HG03378 (cell line): Measurements from ENCODE around the gene LIPH.
"Not testable (repeated sequence)": the region's sequence is repeated elsewhere in the genome, so short reads cannot be mapped to it uniquely, and the experiment has no call there.

ENCODE experiments used
- ATAC-seq: cut with Tn5 transposase; IDR thresholded peaks from one replicate; pipeline ENCODE4 v1.9.1; 2021; ENCODE audit warnings: mild to moderate bottlenecking, moderate library complexity; ENCODE audit not compliant: unreplicated experiment

The LIPH gene

DNA sequence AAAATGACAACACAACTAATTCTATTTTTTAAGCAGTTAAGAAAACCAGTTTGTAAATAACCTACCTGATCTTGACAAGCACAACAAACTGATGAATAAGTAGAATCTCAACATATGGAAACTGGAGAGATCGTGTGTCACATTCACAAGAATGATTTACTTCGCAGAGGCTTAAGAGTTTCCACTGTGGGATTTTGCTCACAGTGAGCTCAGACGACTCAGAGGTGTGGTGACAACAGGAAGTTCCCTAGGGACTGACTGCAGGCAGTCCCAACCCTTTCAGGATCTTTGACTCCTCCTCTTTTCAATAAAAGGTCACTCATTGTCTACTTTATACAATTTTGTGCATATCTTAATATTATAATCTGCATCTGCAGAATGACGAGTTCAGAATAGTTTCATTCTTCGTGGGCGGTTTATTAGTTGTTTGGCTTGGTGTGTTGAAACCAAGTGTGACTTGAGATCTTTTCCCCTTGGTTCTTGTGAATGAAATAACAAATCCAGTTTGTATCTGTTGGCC is at the start of gene LIPH:
TSS of gene LIPH (minus strand) at position 231 of the 520 bp plus-strand sequence. CDS start at position 114, 117 bp downstream.
- ATAC-seq, result peak; percentile 67

DNA sequence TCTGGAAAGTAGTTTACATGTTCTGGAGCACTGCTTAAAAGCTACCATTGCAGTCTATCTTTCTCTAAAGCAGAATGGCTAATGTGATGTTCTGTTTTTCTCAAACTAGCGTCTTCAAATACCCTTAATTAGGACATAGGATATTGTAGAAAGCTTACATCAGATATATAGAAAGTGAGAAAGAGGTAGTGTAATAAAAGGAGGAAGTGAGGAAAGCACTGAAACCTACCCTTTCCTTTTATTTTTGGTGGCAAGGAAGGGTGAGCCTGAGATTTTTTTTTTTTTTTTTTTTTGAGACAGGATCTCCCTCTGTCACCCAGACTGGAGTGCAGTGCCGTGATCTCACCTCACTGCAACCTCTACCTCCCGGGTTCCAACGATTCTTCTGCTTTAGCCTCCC is 43.1 kb upstream of the LIPH start:
- ATAC-seq, result peak; percentile 60

DNA sequence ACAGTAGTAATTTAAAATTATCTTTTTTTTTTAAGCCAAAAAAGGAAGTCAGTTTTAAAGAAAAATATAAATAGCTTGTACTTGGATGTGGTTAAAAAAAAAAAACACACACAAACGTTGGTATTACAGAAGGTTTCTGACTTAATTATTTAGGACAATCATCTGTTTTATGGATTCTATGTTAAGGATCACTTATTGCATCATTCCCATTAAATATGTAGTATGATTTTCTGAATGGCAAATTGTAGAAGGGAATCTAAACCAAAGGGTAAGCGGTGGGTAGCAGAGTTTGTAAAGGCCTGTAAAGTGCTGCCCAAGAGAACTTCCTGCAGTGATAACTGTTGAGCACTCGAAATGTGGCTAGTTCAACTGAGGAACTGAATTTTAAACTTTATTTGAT is 41.7 kb upstream of the LIPH start:
- no peak for ATAC-seq

DNA sequence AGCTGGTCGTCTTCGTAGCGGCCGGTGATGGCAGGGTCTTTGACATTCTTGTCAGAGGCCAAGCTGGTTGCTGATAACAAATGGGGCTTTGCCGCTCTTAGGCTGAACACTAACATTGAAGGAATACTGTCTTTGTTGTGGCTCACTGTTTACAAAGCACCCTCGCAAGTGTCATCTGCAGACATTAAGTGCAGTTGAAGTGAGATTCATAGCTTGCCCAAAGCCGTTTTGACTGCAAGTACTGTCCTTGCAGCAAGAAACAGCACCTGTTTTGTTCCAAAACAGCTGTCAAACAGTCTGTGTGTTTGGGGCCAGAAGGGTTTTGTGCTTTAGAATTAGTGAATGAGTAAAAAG is 34.3 kb upstream of the LIPH start:
- ATAC-seq, result no peak

DNA sequence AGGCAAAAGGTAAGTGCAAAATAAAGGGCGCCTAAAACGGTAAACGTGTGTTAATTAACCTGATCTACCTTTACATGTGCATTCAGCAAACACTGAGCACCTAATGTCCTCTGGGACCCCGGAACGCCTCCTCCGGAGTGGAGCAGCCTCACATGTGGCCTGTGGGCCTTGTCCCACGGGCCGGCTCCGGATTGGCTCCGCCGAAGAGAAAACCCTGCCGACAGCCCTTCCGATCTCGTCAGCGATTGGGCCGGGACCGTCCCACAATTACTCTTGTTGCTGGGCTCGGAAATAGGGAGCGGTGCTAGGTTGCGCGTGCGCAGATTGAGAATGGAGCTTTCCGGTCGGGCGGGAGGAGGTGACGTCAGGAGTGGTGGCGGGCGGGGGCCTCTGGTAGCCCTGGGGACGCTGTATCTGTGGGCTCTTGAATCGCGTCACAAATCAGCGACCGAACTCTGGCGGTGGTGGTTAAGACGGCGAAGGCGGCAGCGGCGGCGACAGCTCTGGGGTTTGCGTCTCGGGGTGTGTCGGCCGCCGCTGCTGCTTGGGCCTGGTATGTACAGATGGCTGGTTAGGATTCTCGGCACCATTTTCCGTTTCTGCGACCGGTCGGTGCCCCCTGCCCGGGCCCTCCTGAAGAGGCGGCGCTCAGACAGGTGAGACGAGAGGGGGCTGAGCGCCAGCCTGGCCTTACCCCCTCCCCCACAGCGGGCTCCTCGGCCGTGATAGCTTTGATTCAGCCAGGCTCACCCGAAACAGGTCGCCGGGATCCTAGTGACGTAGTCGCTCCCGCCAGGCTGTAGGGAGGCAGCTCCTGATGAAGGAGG is 33.7 kb upstream of the LIPH start, which contains the start of gene SENP2:
TSS of gene SENP2 (plus strand) at position 437 of the 827 bp plus-strand sequence. CDS start at position 556, 119 bp downstream.
- peak; percentile 95 for ATAC-seq

DNA sequence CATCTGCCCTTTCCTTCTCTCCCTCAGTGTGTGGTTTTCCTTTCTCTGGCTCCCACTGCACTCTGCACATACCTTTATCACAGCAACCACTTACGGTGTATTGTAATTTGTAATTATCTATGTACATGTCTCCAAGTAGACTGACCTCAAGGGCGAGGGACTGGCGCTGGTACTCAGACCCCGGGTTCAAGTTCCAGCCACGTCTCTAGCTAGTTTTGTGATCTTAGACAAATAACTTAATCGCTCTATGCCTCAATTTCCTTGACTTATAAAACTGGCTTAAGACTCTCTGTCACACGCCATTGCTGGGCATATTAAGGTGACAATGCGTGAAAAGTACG is 33.1 kb upstream of the LIPH start:
- ATAC-seq, result no peak

DNA sequence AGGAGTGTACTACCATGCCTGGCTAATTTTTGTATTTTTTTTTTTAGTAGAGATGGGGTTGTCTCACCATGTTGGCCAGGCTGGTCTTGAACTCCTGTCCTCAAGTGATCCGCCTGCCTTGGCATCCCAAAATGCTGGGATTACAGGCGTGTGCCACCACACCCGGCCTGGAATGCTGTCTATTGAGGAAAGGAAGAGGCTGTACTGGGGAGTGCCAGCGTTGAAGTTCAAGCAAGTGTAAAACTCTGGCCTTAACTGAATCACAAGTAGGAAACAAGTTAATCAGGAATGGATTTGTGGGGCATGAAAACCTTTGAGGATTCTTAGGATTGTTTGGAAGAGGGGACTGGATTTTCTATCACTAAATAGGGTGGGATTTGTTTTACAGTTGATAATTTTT is 32.3 kb upstream of the LIPH start:
- ATAC-seq, result no peak

DNA sequence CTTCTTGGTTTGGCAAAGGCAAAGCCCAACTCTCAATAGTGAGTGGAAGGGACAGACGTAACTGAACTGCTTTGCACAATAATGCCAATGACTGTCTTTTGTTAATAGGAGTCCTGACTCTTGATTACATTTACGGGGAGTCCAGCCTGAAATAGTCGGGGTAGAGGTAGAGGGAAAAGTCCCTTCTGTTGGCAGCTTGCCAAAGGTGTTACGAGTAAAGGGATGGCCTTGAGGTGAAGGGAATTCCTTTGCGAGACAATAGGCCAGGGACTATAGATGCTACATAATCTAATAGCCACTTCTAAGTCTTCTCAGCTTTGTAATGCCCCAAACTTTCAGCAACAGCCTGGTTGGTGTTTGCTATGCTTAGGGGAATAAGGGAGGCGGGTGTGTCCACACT is 31.5 kb upstream of the LIPH start:
- no peak for ATAC-seq

DNA sequence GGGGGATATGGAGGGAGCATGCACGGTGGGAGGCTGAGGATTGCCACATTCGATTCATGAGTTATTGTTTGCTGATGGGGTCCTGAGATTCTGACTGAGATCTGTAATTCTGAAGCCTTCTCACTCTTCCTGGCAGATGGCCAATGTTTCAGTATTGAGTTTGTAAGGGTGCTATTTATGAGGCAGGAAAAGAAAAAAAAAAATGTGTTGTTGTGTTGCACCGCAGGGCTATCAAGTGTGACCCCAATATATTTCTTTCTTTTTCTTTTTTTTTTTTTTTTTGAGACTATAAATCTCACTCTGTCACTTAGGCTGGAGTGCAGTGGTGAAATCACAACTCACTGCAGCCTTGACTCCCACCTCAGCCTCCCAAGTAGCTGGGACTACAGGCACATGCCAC is 30.5 kb upstream of the LIPH start:
- ATAC-seq, result peak; percentile 24

DNA sequence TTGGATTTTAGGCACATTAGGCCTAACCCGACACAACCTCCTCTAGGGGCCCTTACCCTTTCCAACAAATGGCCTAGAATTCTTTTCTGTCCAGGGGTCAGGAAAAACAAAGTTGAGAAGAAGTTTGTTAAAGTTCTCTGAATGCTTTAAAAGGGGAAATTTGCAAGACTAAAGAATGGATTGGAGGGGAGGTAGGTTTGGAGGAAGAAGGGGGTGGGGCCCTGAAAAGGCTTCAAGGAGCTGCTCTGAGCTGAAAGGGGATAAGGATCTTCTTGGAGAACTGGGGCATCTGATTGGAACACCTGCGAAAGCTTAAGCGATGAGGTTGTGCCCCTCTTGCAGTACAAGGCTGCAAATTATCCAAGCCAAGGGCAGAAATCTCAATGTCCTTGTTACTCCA is 29.8 kb upstream of the LIPH start:
- ATAC-seq, result no peak

DNA sequence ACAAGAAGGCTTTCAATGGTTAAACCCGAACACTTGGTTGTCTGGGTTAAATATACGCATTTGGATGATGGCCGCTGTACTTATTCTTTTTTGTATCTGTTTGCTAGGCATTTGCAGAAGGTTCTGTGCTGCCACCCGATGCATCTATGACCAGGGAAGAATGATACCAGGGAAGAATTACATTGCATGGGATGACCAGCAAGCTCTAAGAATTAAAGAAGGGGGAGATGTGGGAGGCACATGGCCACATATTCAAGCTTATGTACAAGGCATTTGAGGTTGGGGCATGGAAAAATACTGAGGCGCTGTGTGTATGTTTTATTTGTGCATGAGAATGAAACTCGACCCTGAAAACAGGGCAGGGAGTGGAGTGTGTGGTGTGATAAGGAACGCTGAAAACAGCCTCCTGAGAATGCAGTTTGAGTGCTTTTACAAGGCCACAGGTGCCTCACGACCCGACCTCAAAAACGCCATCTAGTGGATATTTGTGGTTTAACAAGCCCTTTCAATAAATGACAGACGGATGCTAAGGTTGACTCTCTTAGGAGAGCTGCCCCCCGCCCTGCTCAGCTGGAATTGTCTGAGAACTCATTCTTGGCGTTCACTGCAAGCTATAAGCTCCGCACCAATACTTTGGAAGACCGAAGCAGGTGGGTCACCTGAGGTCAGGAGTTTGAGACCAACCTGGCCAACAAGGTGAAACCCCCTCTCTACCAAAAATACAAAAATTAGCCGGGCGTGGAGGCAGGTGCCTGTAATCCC is 22.9 kb upstream of the LIPH start:
- ATAC-seq, result not testable (repeated sequence)

DNA sequence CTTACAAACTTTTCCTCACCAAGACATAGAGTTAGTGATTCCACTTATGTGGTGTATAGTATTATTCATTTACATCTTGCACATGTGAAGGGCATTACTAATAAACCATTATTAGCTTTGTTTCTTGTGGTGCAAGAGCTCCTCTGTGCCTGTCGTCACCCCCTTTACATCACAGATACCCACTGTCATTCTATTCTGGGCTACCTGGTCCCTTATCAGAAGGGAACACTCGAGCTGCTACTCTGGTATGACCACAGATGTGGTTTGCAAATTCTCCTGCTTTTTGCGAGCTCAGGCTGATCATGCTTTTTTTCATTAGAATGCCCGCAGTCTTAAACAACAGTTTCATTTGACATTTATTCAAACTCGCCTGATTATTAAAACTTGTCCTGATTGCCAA is 19.8 kb upstream of the LIPH start:
- no peak for ATAC-seq

DNA sequence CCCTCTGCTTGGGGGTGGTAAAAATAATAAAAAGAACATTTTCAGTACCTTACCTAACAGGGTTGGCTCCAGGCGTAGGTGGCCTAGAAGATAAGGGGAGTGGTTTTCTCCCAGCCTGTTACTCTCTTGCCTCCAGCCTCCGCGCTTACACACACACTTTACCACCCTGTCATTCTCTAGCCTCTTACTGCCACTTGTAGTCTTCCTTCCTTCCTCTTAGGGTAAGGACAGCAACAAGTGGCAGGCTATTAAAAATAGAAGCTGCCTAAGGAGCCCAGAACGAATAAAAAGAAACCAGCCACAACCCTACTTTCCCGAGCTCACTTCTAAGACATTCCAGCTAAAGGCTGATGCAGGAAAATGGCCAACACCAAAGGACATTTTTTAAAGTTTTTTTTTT is 9.6 kb upstream of the LIPH start:
- ATAC-seq, result no peak

DNA sequence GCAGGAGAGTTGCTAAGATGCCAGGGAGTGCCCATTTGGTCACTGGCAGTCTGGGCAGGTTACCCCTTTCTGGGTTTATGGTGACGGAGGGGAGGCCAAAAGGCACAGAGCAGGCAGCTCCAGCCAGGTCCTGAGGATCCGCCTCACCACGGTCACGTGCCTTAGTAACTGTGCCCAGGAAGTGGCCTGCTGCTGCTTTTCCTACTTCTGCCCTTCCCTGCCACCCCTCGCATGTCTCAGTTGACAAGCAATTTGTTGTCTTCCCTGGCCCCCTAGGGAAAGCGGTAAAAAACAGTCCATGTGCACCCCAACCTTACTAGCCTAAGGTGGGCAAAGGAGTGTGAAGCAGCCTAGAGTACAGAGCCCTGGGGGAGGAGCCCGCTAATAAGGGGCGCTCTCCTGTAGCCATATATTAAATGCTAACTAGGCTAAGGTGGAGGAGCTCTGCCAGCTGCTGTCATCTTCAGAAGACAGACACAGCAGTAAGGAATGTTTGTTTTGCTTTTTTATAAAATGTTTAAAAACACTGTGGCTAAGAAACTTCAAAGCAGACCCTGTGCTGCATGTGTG is 9.1 kb upstream of the LIPH start:
- ATAC-seq, result no peak

DNA sequence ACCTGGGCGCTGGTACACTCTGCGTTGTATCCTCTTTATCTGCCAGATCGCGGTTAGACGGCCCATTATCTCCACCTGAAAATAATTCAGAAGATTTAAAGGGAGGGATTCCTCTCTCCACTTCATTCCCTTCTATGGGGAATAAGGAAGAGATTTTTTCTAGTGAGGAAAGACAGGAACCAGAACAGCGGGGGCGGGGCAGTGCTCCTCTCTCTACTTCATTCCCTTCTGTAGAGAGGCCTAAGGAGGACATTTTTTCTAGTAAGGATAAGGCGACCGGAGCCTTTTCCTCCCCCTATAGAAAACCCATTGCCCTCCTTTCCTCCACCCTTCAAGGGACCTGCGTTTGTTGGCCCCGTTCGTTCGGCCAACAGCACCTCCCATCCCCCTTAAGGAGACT is 8.3 kb upstream of the LIPH start:
- ATAC-seq, result no peak

DNA sequence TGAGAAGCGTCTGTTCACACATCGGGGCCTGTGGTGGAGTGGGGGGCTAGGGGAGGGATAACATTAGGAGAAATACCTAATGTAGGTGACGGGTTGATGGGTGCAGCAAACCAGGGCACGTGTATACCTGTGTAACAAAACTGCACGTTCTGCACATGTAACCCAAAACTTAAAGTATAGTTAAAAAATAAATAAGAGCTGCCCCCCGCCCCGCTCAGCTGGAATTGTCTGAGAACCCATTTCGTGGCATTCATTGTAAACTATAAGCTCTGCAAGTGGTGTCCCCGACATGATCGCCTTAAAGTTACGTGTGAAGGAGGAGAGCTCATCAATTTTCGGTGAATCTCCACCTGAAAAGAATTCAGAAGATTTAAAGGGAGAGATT is 7.3 kb upstream of the LIPH start:
- ATAC-seq, result no peak

DNA sequence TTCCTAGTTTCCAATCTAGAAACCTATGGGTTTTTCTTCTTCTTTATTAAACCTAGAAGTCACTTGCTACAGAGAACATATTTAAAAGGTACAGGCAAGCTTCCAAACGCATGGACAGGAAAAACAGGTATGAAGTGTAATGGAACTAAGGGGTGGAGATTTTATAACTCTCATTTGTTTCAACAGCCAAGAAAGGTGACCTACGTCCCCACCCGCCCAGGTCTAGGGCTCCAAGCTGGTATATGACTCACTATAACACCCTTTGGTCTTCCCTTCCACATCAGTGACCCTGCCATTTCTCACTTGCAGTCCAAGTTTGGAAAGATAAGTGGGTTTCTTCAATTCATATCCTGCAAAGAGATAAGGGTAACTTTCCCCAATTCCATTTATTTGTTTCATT is 6.0 kb upstream of the LIPH start:
- no peak for ATAC-seq

DNA sequence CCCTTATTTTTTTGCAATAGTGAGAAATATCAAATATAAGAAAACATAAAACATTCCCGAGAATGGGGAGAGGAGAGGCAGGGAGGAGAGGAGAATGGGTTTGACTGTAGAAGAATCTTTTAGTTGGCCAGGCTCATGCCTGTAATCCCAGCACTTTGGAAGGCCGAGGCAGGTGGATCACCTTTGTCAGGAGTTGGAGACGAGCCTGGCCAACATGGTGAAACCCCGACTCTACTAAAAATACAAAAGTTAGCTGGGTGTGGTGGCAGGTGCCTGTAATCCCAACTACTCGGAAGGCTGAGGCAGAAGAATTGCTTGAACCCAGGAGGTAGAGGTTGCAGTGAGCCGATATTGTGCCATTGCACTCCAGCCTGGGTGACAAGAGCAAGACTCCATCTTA is 4.3 kb upstream of the LIPH start:
- ATAC-seq, result not testable (repeated sequence)

DNA sequence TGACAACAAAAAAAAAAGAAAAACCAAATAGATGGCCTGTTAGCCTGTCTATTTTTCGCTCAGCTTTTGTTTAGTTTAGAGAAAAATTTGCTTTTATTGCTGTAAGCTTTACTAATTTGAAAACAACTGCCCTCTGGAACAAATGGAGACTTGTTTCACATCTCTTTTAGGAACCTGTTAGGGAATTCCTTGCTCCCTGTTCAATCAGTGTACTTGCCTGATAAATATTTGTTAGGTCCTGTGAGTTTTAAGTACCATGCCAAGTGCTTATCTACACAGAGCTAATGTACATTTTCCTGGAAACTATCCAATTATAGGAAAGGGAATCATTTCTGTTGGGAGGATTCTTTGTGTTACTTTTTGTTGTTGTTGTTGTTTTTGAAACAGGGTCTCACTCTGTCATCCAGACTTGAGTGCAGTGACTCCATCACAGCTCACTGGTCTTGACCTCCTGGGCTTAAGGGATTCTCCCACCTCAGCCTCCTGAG is 3.5 kb upstream of the LIPH start:
- no peak for ATAC-seq

DNA sequence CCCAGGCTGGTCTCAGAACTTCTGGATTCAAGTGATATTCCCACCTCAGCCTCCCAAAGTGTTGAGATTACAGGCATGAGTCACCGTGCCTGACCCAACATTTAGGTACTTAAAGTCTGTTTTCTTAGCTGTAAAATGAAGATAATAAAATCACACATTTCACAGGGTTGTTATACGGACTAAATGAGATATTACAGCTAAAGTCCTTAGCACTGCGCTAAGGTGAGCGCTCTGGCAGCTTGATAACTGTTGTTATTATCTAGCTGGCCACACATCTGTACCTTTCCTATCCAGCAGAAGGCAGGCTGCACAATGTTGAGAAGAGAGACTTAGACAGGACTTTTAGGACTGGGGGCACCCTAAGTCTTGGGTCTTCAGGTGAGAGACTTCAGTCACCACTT is 2.7 kb upstream of the LIPH start:
- ATAC-seq, result no peak

DNA sequence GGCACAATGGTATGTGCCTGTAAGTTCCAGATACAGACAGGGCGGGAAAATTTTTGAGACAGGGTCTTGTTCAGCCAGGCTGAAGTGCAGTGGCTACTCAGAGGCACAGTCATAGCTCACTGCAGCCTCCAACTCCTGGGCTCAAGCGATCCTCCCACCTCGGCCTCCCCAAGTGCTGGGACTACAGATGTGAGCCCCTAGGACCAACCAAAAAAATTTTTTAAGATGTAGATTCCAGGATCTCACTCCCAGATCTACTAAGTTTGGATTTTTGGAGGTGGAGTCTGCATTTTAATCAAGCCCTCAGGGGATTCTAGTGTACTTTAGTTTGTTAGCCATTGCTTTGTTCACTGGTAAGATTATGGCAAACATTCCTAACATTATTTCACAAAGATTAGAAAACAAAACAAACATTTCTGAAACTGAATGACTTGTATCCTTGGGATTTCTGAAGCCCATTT is 2.7 kb downstream of the LIPH start:
- no peak for ATAC-seq

DNA sequence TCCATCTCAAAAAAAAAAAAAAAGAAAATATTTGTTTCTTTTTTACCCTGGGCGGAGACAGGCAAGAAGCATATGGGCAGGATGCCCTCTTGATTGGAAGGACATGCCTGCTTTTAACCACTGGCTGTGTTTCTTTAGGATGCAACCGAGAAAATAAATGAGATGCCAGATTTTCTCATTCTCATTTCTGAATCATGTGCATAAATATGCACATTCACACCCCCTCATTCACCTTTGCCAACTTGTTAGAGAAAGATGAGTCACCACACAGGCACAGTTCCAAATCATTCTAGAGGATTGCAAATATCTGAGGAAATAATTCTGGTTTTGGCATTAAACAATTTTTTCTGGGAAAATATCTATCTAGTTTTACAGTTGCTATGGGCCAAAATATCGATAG is 3.3 kb downstream of the LIPH start:
- ATAC-seq, result no peak
